Activated CD4-positive, alpha-beta T cell treated with anti-CD3 and anti-CD28 coated beads, Interleukin-2, amount 50 U/mL, for 4 hours (primary cell): ENCODE results near the gene DNAL4.
A peak's percentile ranks its signal among the peaks of the same experiment; 100 is the strongest.

ENCODE experiments used
- DNase-seq, 2 experiments: peaks; one replicate each; pipeline ENCODE4 v3.0.0-alpha.2; 2020

The DNAL4 gene

GRCh38 chr22:38784035-38784434 is 9.9 kb downstream of the DNAL4 start:
- DNase-seq: no peak

GRCh38 chr22:38783095-38783615 is 10.8 kb downstream of the DNAL4 start:
- no peak for DNase-seq

GRCh38 chr22:38782402-38783094 is 11.4 kb downstream of the DNAL4 start:
- no peak for DNase-seq

GRCh38 chr22:38781033-38781432 is 12.9 kb downstream of the DNAL4 start:
- no peak for DNase-seq

GRCh38 chr22:38777087-38777671 is 16.8 kb downstream of the DNAL4 start:
- DNase-seq: no peak

- DNase-seq: no peak
These were observed 17.9 kb downstream of the DNAL4 start for GRCh38 chr22:38776086-38776485.

GRCh38 chr22:38775656-38776055 is 18.3 kb downstream of the DNAL4 start:
- no peak for DNase-seq

GRCh38 chr22:38774496-38775166 is 19.3 kb downstream of the DNAL4 start:
- no peak for DNase-seq

GRCh38 chr22:38773363-38773946 is 20.5 kb downstream of the DNAL4 start:
- DNase-seq: no peak

GRCh38 chr22:38772623-38772873 is 21.4 kb downstream of the DNAL4 start:
- DNase-seq: no peak

- no peak for DNase-seq
These were observed 23.5 kb downstream of the DNAL4 start for GRCh38 chr22:38770257-38770949.

GRCh38 chr22:38768036-38768435 is 25.9 kb downstream of the DNAL4 start:
- DNase-seq: no peak

GRCh38 chr22:38767313-38767712 is 26.6 kb downstream of the DNAL4 start:
- DNase-seq: no peak

GRCh38 chr22:38766076-38766777 is 27.7 kb downstream of the DNAL4 start:
- DNase-seq: peak; percentile 27 to 31

GRCh38 chr22:38762551-38762983 is 31.4 kb downstream of the DNAL4 start:
- DNase-seq: no peak

GRCh38 chr22:38761202-38762162 is 32.5 kb downstream of the DNAL4 start:
- no peak for DNase-seq

GRCh38 chr22:38760477-38761201 is 33.3 kb downstream of the DNAL4 start:
- DNase-seq: no peak

GRCh38 chr22:38759005-38759404 is 34.9 kb downstream of the DNAL4 start:
- DNase-seq: no peak

- peak; percentile 77 to 80 for DNase-seq
These were observed 35.5 kb downstream of the DNAL4 start for GRCh38 chr22:38758276-38758945.

- DNase-seq: no peak
These were observed 36.5 kb downstream of the DNAL4 start for GRCh38 chr22:38757464-38757757.
